GM21447 (cell line): ENCODE results near the gene PTPN6.
A peak's percentile ranks its signal among the peaks of the same experiment; 100 is the strongest.

Experiments used
- ATAC-seq: cut with Tn5 transposase; IDR thresholded peaks from one replicate; pipeline ENCODE4 v1.9.1; 2021; ENCODE audit not compliant: unreplicated experiment

PTPN6 gene

DNA sequence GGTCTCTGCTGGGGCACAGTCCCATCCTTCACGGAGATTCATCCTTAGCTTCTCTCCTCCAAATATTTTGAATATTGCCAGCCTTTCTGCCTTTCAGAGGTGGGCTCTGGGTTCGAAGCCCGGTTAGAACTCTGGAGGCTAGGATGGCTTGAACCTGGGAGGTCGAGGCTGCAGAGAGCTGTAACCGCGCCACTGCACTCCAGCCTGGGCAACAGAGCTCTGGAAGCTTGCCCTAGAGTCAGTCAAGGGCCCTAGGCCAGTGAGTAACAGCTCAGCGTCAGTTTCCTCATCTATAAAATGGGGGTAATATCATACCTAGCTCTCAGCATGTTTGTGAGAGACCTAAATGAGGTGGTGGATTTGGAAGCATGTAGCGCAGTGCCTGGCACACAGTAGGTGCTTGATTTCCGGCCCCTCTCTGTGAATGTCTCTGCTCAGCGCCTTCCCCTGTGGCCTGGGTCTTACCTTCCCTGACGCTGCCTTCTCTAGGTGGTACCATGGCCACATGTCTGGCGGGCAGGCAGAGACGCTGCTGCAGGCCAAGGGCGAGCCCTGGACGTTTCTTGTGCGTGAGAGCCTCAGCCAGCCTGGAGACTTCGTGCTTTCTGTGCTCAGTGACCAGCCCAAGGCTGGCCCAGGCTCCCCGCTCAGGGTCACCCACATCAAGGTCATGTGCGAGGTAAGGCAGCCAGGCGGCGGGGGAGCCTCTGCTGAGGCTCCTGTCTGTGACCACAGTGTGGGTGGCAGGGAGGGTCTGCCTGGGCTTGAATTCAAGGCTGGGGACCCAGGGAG lies 3.4 kb downstream of the PTPN6 start:
- ATAC-seq = no peak

GRCh38 chr12:6955108-6956020 lies 4.2 kb downstream of the PTPN6 start:
- ATAC-seq = no peak

DNA sequence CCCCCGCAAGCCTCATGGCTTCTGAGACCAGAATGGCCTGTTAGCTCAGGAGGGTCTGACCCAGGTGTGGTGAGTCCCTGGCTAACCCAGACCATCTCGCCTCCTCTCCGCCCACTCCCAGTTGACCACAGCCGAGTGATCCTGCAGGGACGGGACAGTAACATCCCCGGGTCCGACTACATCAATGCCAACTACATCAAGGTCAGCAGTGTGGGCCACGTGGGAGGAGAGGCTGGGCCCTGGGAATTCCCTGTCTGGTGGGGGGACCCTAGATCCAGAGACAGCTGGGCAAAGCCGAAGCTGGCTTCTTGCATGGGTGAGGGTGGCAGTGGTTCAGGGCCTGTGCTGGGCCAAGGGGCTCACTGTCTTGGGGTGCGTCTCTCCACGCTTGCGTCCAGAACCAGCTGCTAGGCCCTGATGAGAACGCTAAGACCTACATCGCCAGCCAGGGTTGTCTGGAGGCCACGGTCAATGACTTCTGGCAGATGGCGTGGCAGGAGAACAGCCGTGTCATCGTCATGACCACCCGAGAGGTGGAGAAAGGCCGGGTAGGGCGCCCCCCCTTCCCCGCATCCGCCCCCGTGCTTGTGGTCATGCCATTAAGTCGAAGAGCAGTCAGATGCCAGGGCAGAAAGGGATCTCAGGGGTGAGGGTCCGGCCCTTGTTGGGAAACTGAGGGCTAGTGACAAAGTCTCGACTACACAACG lies 5.0 kb downstream of the PTPN6 start:
- ATAC-seq = no peak

DNA sequence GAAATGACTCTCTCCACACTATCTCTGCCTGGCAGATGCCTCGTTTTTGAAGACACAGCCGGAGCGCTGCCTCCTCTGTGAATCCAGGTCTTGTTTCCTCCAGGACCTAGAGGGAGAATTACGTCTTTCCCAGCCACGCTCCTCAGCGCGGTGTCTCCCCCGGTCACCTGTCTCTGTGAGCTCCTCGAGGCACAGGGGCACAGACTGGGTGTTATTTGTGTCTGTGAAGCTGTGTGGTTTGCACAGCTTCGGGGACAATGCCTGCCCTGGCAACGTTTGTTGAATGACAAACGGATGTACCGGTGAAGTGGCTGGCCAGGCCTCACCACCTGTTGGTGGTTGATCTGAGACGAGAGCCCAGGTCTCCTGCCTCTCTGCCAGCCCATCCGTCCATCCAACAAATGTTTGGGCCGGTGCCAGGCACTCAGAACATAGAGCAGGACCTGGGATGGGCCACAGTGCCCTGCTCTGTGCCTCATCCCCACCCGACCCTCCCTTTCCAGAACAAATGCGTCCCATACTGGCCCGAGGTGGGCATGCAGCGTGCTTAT lies 6.1 kb downstream of the PTPN6 start:
- no peak for ATAC-seq

- no peak for ATAC-seq
These were observed 6.8 kb downstream of the PTPN6 start for GRCh38 chr12:6957741-6958608.

GRCh38 chr12:6958609-6959057 lies 7.5 kb downstream of the PTPN6 start:
- no peak for ATAC-seq

DNA sequence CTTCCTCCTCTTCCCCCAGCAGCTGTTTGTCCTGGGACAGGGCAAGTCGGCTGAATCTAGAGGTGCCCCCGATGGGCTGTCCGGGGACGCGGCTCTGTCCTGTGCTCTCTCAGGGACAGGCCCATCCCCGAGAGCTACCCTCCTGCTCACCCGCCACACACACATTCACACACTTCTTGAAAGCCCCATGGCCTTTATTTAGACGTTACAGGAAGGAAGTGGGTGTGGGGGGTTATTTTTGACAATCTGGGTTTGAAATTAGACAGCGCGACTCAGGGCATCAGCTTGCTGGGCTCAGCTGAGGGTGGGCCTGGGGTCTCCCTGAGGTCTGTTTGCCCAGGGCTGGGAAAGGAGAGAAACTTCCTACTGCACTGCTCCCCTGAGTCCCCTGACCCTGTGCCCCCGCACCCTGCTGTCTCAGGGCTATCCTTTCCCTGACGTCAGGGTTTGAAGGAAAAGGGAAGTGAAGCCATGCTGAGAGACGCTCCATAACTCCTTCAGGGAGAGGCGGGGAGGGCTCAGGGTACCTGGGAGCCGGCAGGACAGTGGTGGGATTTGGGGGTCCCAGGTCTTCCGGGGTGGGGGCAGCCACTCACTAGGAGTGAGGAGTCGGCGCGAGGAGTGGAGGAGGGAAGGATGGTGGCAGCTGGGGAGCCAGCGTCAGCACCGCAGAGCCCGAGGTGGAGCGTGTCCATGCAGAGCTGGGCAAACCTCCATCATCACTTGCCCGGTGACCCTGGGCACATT lies 8.1 kb downstream of the PTPN6 start:
- peak; percentile 49 for ATAC-seq

DNA sequence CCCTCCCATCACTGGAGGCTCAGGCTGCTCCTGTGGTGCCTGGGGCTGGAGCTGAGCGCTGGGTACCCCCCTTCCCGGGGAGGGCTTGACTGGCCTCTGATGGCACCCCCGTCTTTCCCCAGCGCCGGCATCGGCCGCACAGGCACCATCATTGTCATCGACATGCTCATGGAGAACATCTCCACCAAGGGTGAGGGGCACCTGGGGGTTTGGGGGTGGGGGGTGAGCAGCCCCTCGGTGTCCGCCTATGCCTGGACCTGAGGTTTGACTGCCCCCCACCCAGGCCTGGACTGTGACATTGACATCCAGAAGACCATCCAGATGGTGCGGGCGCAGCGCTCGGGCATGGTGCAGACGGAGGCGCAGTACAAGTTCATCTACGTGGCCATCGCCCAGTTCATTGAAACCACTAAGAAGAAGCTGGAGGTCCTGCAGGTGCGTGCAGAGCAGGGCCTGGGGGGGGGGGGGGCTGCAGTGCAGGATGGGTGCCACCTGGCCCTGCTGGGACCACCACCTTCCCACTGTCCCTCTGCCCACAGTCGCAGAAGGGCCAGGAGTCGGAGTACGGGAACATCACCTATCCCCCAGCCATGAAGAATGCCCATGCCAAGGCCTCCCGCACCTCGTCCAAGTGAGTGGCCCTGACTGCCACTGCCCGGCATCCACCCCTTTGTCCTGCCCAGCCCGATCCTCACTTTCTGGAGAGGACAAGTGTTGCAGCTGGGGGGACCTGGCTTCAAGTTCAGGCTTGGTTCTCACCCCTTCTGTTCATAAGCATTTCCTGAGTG lies 8.8 kb downstream of the PTPN6 start:
- ATAC-seq = no peak

DNA sequence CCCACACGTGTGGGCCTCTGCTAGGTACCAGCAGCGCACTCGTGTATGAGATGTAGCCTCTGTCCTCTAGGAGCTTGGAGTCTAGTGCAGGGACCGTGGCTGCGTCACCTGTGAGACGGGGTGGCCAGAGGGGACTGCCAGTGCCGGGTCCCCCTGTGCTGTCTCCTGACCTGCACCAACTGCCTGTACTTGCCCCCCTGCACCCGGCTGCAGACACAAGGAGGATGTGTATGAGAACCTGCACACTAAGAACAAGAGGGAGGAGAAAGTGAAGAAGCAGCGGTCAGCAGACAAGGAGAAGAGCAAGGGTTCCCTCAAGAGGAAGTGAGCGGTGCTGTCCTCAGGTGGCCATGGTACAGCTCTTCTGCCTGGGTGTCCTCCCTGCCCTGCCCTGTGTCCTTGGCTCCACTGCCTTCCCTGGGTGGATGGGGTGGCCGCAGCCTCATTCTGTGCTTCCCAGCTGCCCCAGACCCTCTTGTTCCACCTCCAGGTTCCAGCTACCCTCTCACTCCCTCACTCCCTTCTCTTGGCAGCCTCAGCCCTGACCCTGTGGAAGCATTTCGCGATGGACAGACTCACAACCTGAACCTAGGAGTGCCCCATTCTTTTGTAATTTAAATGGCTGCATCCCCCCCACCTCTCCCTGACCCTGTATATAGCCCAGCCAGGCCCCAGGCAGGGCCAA lies 9.6 kb downstream of the PTPN6 start:
- ATAC-seq = peak; percentile 27

DNA sequence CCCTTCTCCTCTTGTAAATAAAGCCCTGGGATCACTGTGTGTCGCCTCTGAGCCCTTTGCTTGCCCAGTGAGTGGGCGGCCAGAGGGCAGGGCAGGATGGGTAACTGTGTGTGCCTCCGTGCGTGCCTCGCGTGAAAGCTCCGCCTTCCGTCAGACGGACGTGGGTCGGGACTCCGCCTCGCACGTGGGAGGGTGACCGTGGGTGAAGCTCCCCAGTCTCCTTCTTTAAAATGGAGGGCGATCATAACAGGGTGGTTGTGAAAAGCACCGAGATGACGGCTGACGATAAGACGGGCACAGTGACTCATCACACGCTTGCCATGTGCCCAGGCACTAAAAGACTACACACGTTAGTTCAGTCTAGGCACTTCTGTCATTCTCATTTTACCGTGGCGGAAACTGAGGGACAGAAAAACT lies 10.1 kb downstream of the PTPN6 start:
- no peak for ATAC-seq

- ATAC-seq = no peak
These were observed 10.6 kb downstream of the PTPN6 start for GRCh38 chr12:6961695-6962284.

GRCh38 chr12:6962285-6963015 lies 11.3 kb downstream of the PTPN6 start:
- ATAC-seq = no peak

GRCh38 chr12:6963016-6963731 lies 12.0 kb downstream of the PTPN6 start:
- ATAC-seq = no peak

DNA sequence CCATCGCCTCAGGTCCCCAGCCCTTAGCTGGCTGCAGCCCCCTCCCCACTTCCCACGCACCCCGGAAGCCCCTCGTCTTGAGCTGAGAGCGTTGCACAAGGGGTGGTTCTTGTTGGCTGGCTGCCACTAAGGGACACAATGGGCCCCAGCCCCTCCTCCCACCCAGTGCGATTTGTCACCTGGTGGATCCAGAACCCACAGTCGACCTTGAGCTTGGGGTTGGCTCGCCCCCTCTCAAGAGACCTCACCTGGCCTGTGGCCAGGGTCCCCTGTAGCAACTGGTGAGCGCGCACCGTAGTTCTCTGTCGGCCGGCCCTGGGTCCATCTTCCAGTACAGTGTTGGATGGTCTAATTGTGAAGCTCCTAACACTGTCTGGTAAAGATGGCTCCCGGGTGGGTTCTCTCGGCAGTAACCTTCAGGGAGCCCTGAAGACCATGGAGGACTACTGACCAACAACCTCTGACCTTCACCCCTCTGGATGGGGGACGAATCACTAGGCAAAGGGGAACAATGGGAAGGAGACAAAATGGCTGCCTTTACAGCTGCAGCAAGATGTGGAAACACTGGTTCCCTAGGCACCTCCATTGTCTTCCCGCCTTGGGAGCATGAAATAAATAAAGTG lies 12.7 kb downstream of the PTPN6 start:
- no peak for ATAC-seq

GRCh38 chr12:6964605-6965025 lies 13.5 kb downstream of the PTPN6 start:
- no peak for ATAC-seq
